ENCODE results near the gene HOXA10.

Gene HOXA10

DNA sequence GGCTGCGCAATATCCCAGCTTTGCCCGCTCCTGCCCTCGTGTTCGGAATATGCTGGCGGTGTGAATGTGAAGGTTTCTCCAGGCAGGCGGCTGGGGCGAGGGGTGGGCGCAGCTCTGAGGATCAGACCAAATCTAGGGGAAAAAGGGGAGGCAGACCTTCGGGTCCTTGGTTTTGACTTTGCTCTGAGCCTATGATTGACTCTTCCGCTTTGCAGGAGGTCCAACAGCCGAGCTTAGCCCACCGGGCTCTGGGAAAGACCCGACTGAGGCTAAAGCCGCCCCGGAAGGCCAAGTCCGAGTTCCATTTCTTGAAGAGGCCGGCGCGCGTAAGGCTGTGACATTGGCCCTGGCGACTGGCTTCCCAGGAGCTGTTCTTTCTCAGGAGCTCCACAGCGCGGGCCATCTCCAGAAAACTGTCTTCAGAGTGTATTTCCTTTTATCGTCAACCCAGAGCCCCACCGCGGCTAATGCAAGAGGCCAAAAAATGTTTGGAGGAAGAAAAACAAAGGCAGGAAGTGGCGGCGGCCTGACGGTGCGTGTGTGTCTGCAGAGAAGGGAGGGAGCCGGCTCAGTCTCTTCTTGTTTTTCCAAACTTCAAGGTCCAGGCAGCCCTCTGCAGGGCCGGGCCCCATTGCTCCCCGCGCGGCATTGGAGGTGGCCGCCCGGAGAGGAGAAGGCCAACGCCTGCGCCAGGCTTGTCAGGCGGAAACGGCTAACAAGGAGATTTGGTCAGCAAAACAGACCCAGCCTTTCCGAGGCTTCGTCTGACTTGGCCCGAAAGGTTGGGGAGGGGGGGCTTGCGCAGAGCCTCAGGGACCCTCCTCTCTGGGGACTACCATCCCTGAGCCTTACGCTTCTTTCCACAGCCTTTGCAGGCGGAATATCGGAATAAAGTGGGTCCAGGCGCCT is 14.5 kb upstream of the HOXA10 start:
- peak; percentile 47 for DNase-seq (ENCODE audit: low read depth)
- TF ChIP-seq, protein P1, sequence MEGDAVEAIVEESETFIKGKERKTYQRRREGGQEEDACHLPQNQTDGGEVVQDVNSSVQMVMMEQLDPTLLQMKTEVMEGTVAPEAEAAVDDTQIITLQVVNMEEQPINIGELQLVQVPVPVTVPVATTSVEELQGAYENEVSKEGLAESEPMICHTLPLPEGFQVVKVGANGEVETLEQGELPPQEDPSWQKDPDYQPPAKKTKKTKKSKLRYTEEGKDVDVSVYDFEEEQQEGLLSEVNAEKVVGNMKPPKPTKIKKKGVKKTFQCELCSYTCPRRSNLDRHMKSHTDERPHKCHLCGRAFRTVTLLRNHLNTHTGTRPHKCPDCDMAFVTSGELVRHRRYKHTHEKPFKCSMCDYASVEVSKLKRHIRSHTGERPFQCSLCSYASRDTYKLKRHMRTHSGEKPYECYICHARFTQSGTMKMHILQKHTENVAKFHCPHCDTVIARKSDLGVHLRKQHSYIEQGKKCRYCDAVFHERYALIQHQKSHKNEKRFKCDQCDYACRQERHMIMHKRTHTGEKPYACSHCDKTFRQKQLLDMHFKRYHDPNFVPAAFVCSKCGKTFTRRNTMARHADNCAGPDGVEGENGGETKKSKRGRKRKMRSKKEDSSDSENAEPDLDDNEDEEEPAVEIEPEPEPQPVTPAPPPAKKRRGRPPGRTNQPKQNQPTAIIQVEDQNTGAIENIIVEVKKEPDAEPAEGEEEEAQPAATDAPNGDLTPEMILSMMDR (IDR thresholded peaks at IDR 0.05; ENCODE audit: low read length, missing control alignments), result no peak
- H3K4me3 ChIP-seq (replicated peaks; ENCODE audit: low read depth, low read length), result peak overlapping the region; percentile 21

DNA sequence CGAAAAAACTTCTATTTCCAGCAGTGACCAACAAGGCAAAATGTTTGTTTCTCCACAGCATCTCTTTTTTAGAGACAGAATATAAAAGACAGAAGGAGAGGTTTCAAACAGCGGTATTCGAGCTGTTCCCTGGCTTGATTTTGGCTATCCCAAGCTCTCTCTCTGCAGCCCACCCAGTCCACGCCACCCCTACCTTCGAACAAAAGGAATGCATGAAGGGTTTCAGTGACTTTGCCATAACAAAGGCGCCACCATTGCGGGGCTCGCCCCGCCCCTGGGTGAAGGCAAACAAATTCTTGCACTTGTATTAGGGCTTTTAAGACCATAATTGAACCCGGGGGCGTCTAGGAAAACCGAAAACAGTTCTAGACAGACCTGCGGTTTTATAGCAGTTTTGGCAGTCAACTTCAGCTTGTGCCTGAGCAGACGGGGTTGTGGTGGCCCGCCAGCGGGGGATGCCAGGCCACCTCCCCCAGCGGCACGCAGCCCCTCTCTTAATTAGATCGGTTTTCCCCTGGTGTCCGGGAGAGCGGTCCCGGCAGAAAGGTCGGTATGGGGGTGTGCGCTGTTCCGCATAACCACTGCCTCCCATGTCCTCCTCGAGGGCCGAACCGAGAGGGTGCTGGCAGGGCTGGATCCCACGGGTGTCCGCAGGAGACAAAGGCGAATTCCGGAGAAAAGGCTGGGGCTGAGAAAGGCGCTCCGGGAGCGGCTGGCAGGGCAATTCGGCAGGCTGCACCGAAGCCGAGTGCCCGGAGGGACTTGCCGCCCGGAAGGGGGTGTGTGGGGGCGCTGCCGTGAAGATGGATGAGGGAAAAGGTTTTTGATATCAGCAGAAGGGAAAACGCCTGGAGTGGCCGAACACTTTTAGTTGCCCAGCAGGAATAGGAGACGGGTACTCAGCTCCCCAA is 13.6 kb upstream of the HOXA10 start:
- no peak overlapping the region for H3K4me3 ChIP-seq (replicated peaks; ENCODE audit: low read depth, low read length)
- DNase-seq (ENCODE audit: low read depth), result no peak
- TF ChIP-seq, protein P1 (IDR thresholded peaks at IDR 0.05; ENCODE audit: low read length, missing control alignments), result no peak

DNA sequence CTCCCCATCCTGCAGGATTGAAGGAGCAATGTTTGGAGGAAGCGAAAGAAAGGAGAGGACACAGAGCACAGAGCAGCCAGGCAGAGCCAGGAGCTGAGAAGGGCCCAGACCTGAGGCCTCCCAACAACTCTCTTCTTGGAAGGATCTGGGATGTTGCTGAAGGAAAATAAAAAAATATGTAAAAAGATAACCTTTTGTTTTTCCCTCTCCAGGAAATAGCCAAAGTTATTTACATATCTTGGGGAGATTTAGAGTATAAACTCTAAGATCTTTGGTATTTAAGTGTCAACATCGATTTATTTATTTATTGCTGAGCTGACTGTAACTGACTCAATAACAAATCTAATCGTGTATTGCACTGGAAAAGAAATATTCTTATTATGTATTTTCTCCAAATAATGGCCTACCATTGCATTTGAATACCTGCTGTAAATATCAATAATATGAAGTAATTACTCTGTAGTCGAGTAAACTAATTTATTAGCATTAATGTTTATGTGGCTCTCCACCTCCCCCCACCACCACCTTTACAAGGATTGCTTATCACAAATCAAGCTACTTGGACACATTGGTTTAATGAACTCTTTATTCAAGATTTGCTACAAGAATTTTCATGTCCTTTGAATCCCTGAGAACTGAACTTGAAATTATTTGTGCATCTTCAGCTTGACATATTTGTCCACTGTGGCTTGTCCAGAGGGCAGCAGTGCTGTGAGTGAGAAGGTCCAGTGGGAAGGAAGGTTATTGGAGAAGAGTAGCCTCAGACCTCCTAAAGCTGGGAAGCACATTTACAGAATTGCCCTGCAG is 12.8 kb upstream of the HOXA10 start:
- H3K4me3 ChIP-seq (replicated peaks; ENCODE audit: low read depth, low read length), result no peak overlapping the region
- DNase-seq (ENCODE audit: low read depth), result no peak
- TF ChIP-seq, protein P1 (IDR thresholded peaks at IDR 0.05; ENCODE audit: low read length, missing control alignments), result no peak

DNA sequence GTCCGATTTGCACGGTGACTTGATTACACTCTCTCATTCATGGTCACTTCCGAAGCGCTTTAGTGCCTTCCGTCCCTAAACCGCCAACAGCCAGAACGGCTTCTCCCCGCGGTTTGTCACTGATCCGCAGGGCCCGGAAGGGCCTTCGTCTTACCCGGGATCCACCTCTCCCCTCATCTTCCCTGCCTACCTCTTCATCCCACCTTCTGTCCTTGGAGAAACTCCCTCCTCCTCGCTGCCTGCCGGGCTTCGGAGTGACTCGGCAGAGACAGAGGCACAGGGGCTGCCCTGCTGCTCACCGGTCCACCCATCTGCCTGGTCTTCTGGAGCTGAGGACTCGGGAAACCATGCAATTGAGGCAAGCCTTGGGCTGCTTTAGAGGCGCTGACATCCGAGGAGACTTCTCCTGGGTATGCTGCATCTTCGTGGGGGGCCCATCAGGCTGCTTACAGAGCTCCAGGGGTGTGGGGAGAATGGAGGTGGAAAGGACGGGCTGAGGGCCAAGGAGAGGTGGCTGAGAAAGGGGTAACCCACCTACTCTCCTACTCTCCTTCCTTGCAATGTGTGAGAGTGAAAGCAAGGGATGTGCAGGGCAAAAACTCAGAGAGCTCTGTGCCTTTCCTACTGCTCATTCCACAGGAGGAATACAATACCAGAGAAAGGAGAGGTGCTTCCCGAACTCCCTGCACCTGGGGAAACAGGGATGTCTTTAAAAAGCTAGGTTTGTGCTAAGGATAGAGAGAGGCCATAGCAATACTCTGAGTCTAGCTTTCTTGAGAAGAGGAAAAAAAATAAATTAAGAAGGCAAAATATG is 11.9 kb upstream of the HOXA10 start:
- TF ChIP-seq, protein P1 (IDR thresholded peaks at IDR 0.05; ENCODE audit: low read length, missing control alignments), result no peak

DNA sequence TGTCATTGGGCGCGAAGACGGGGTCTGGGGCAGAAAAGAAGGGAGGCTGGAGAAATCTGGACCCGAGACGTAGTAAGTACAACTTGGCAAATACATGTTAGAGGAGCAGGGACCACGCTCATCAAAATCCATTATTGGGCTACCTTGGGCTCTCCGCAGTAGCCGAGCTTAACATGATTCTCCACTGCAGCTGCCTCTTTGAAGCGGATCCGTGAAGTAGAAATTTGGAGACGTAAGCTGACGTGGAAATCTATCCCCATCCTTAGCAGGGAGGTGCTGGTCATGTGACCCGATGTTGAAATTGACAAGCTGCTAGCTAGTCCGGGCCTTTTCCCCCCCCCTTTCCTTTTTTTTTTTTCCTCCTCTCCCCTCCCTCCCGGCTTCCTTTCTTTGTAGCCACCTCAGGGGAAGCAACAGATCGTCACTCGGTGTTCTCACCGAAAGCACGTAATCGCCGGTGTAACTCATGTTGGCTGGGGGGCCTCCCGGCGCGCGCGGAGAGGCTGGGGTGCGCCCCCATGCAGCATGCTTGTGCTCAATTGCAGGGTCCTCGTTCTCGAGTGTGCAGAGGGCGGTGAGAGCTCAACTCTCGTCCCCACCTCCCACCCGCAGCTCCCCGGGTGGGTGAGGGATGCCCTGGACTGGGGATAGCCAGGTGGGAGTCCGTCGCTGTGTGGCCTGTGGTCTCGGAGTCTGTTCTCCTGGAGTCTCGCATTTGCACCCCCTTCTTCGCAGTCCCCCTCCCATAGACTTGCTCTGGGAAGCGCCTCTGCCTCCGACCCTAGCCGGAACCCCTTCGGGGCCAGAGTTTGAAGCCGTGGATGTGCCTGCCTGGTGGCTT is 11.1 kb upstream of the HOXA10 start, which contains the start of gene HOXA11:
TSS of gene HOXA11 (minus strand) at position 220 of the 841 bp plus-strand sequence. CDS start at position 132, 88 bp downstream.
- DNase-seq (ENCODE audit: low read depth), result peak; percentile 25
- H3K4me3 ChIP-seq (replicated peaks; ENCODE audit: low read depth, low read length), result peak within 1 kb of the TSS; percentile 25

More for the DNA sequence above, 11.9 kb upstream of the HOXA10 start:
- no peak for DNase-seq (ENCODE audit: low read depth)
- no peak overlapping the region for H3K4me3 ChIP-seq (replicated peaks; ENCODE audit: low read depth, low read length)

More for the DNA sequence above, 11.1 kb upstream of the HOXA10 start, which contains the start of gene HOXA11:
- TF ChIP-seq, protein P1 (IDR thresholded peaks at IDR 0.05; ENCODE audit: low read length, missing control alignments), result no peak

Measured in fibroblast of pulmonary artery (primary cell).